ENCODE results near the gene NLK.
"Not testable (repeated sequence)": the region's sequence is repeated elsewhere in the genome, so short reads cannot be mapped to it uniquely, and the experiment has no call there.

Gene NLK

DNA sequence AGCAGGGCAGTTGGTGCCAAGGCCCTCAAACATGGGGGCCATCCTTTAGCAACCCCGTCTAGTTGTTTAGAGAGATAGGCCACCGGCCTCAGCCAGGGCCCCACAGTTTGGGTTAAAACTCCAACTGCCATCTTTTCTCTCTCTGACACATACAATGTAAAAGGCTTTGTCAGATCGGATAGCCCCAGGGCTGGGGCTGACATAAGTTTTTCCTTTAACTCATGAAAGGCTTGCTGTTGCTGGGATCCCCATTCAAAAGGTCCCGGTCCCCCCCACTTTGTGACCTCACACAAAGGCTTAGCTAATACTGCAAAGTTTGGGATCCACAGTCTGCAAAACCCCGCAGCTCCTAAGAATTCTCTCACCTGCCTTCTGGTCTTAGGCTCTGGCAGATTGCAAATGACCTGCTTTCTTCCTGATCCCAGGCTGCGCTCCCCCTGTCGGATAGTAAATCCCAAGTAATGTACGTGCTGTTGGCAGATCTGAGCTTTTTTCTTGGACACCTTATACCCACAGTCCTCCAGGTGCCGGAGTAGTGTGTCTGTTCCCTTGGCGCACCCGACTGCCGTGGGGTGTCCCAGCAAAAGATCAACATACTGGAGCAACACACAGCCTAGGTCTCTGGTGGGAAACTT lies 192.7 kb downstream of the NLK start:
- H2AK5ac ChIP-seq (ENCODE audit: low read depth, low read length); H3K27ac ChIP-seq (replicated peaks; ENCODE audit: low read length); H3K23ac ChIP-seq (ENCODE audit: low read depth, low read length, poor library complexity); H3K79me1 ChIP-seq (ENCODE audit: low read depth, low read length); H3K4me3 ChIP-seq (ENCODE audit: low read length in 2 of 2); H3K14ac ChIP-seq (ENCODE audit: low read length); DNase-seq (ENCODE audit: low spot score); H2AFZ ChIP-seq (ENCODE audit: low read length); H2BK12ac ChIP-seq (ENCODE audit: low read length); H2BK120ac ChIP-seq (ENCODE audit: low read depth, low read length); H3K9me3 ChIP-seq (replicated peaks in 1 of 2; ENCODE audit: control insufficient read depth in 2 of 2, insufficient read depth in 1 of 2, low read depth in 1 of 2, low read length in 2 of 2); H4K8ac ChIP-seq (ENCODE audit: low read depth, low read length); H3K36me3 ChIP-seq (replicated peaks in 1 of 2; ENCODE audit: control insufficient read depth in 2 of 2, insufficient read depth in 2 of 2, low read length in 2 of 2); H3K18ac ChIP-seq (ENCODE audit: low read length); H2BK15ac ChIP-seq (ENCODE audit: low read length); H4K91ac ChIP-seq (ENCODE audit: low read depth, low read length, poor library complexity); H3K4me2 ChIP-seq (ENCODE audit: insufficient read depth, low read length, poor library complexity, severe bottlenecking); H3K4ac ChIP-seq (ENCODE audit: low read length); H3K9ac ChIP-seq (ENCODE audit: low read depth, low read length, poor library complexity); H3K4me1 ChIP-seq (ENCODE audit: control insufficient read depth in 2 of 2, insufficient read depth in 1 of 2, low read depth in 1 of 2, low read length in 2 of 2); H2BK5ac ChIP-seq (ENCODE audit: low read length): not testable (repeated sequence)
- no CpG with 5 or more reads among the region's 12 CpGs for WGBS, 2 donors (ENCODE audit: extremely low coverage in 2 of 2, insufficient read length in 2 of 2, insufficient replicate concordance in 1 of 2)
- peaks cover 0 to 12% (median 0%) of the 10 kb centered on the region in 3 experiments for H3K27me3 ChIP-seq (ENCODE audit: control insufficient read depth in 3 of 3, insufficient read depth in 3 of 3, low read depth in 1 of 3, low read length in 3 of 3)

DNA sequence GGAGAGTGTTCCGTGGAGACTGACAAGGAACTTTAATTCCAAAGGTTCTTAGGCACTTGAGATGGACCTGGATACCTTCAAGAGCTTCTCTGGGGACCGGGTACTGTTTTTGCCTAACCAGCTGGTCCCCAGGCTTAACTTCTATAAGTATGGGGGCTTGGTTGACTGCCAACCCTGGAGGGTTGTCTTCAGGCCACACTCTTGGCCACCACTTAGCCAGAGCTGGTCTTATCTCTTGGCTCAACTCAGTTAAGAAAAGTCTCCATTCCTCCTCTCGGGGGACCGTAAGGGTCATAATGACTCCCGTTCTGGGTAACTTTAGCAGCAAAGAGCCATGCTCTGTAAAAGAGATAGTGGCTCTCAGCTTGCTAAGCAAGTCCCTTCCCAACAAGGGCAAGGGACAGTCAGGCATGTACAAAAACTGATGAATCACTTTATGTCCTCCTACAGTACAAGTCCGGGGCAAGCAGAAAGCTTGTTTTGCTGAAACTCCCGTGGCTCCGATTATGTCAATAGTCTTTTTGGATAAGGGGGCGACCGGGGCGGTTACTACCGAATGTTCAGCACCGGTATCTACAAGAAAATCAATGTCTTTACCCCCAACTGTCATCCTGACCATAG lies 193.7 kb downstream of the NLK start:
- not testable (repeated sequence) for H3K79me1 ChIP-seq (ENCODE audit: low read depth, low read length); H3K18ac ChIP-seq (ENCODE audit: low read length); H3K4me1 ChIP-seq (ENCODE audit: control insufficient read depth in 2 of 2, insufficient read depth in 1 of 2, low read depth in 1 of 2, low read length in 2 of 2); H4K91ac ChIP-seq (ENCODE audit: low read depth, low read length, poor library complexity); H3K4ac ChIP-seq (ENCODE audit: low read length); H3K4me3 ChIP-seq (ENCODE audit: low read length in 2 of 2); H2BK120ac ChIP-seq (ENCODE audit: low read depth, low read length); H2BK5ac ChIP-seq (ENCODE audit: low read length); H3K9me3 ChIP-seq (replicated peaks in 1 of 2; ENCODE audit: control insufficient read depth in 2 of 2, insufficient read depth in 1 of 2, low read depth in 1 of 2, low read length in 2 of 2); H3K14ac ChIP-seq (ENCODE audit: low read length); H3K9ac ChIP-seq (ENCODE audit: low read depth, low read length, poor library complexity); H4K8ac ChIP-seq (ENCODE audit: low read depth, low read length); H2BK12ac ChIP-seq (ENCODE audit: low read length); DNase-seq (ENCODE audit: low spot score); H3K36me3 ChIP-seq (replicated peaks in 1 of 2; ENCODE audit: control insufficient read depth in 2 of 2, insufficient read depth in 2 of 2, low read length in 2 of 2); H2BK15ac ChIP-seq (ENCODE audit: low read length); H3K4me2 ChIP-seq (ENCODE audit: insufficient read depth, low read length, poor library complexity, severe bottlenecking); H2AFZ ChIP-seq (ENCODE audit: low read length); H3K27ac ChIP-seq (replicated peaks; ENCODE audit: low read length); H2AK5ac ChIP-seq (ENCODE audit: low read depth, low read length); H3K23ac ChIP-seq (ENCODE audit: low read depth, low read length, poor library complexity)
- WGBS, 2 donors (ENCODE audit: extremely low coverage in 2 of 2, insufficient read length in 2 of 2, insufficient replicate concordance in 1 of 2), result no CpG with 5 or more reads among the region's 13 CpGs
- H3K27me3 ChIP-seq (ENCODE audit: control insufficient read depth in 3 of 3, insufficient read depth in 3 of 3, low read depth in 1 of 3, low read length in 3 of 3), result peaks cover 0 to 19% (median 0%) of the 10 kb centered on the region in 3 experiments

DNA sequence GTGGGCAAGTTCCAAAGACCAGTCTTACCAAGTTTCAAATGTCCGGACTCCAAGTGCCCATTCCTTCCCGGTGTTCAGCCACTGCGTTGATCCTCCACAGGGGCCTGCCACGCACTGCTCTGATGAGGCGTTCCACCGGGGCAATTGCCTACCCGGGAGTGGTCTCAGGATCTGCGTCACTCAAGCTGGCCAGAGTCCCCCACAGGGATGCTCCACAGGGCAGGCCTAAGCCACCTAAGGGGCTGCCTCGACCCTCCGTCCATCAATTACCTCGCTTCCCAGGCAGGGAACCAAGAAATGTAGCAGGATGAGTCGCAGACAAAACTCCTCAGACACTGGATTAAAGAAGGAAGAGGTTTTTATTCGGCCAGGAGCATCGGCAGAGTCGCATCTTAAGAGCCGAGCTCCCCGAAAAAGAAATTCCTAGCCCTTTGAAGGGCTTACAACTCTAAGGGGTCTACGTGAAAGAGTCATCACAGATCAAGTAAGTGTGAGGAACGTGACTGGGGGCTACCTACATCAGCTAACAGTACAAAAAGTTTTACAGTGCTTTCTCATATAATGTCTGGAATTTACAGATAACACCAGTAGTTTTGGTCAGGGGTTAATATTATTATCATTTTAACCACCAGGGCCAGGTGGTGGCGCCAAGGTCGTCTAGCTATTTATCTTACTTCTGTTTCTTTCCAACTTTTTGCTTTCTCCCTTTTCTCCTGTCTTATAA lies 196.2 kb downstream of the NLK start:
- H3K79me1 ChIP-seq (ENCODE audit: low read depth, low read length); H2BK12ac ChIP-seq (ENCODE audit: low read length); H3K14ac ChIP-seq (ENCODE audit: low read length); H2BK5ac ChIP-seq (ENCODE audit: low read length); H3K9me3 ChIP-seq (replicated peaks in 1 of 2; ENCODE audit: control insufficient read depth in 2 of 2, insufficient read depth in 1 of 2, low read depth in 1 of 2, low read length in 2 of 2); H2BK120ac ChIP-seq (ENCODE audit: low read depth, low read length); H3K23ac ChIP-seq (ENCODE audit: low read depth, low read length, poor library complexity); H3K27ac ChIP-seq (replicated peaks; ENCODE audit: low read length); H3K4me1 ChIP-seq (ENCODE audit: control insufficient read depth in 2 of 2, insufficient read depth in 1 of 2, low read depth in 1 of 2, low read length in 2 of 2); H3K36me3 ChIP-seq (replicated peaks in 1 of 2; ENCODE audit: control insufficient read depth in 2 of 2, insufficient read depth in 2 of 2, low read length in 2 of 2); H4K8ac ChIP-seq (ENCODE audit: low read depth, low read length); H2AFZ ChIP-seq (ENCODE audit: low read length); H3K9ac ChIP-seq (ENCODE audit: low read depth, low read length, poor library complexity); H3K4me3 ChIP-seq (ENCODE audit: low read length in 2 of 2); H2BK15ac ChIP-seq (ENCODE audit: low read length); H3K4ac ChIP-seq (ENCODE audit: low read length); DNase-seq (ENCODE audit: low spot score); H2AK5ac ChIP-seq (ENCODE audit: low read depth, low read length); H3K4me2 ChIP-seq (ENCODE audit: insufficient read depth, low read length, poor library complexity, severe bottlenecking); H3K18ac ChIP-seq (ENCODE audit: low read length); H4K91ac ChIP-seq (ENCODE audit: low read depth, low read length, poor library complexity): not testable (repeated sequence)
- peaks cover 0 to 16% (median 0%) of the 10 kb centered on the region in 3 experiments for H3K27me3 ChIP-seq (ENCODE audit: control insufficient read depth in 3 of 3, insufficient read depth in 3 of 3, low read depth in 1 of 3, low read length in 3 of 3)
- no CpG with 5 or more reads among the region's 21 CpGs for WGBS, 2 donors (ENCODE audit: extremely low coverage in 2 of 2, insufficient read length in 2 of 2, insufficient replicate concordance in 1 of 2)

DNA sequence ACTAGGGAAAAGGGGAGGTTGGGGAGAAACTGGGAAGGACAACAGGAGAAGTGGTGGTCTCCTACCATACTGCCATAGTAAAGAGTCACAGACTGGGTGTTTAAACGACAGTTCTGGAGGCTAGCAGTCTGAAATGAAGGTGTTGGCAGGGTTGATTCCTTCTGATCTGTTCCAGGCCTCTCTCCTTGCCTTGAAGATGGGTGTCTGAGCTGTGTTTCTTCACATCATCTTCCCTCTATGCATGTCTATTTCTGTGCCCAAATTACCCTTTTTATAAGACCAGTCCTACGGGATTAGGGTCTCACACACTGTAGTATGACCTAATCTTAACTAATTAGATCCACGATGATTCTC lies 196.8 kb downstream of the NLK start:
- no peak overlapping the region for H2BK15ac ChIP-seq (ENCODE audit: low read length)
- H3K18ac ChIP-seq (ENCODE audit: low read length), result no peak overlapping the region
- peaks cover 0 to 12% (median 0%) of the 10 kb centered on the region in 3 experiments for H3K27me3 ChIP-seq (ENCODE audit: control insufficient read depth in 3 of 3, insufficient read depth in 3 of 3, low read depth in 1 of 3, low read length in 3 of 3)
- H3K4me3 ChIP-seq (ENCODE audit: low read length in 2 of 2), result no peak overlapping the region
- H4K8ac ChIP-seq (ENCODE audit: low read depth, low read length), result no peak overlapping the region
- H3K9me3 ChIP-seq (replicated peaks in 1 of 2; ENCODE audit: control insufficient read depth in 2 of 2, insufficient read depth in 1 of 2, low read depth in 1 of 2, low read length in 2 of 2), result no peaks in the 10 kb centered on the region
- no peak overlapping the region for H2BK120ac ChIP-seq (ENCODE audit: low read depth, low read length)
- no peak overlapping the region for H4K91ac ChIP-seq (ENCODE audit: low read depth, low read length, poor library complexity)
- H3K79me1 ChIP-seq (ENCODE audit: low read depth, low read length), result no peaks in the 10 kb centered on the region
- H3K4me2 ChIP-seq (ENCODE audit: insufficient read depth, low read length, poor library complexity, severe bottlenecking), result no peak overlapping the region
- DNase-seq (ENCODE audit: low spot score), result no peak
- no peak overlapping the region for H2BK12ac ChIP-seq (ENCODE audit: low read length)
- H2AFZ ChIP-seq (ENCODE audit: low read length), result no peak overlapping the region
- no peak overlapping the region for H3K9ac ChIP-seq (ENCODE audit: low read depth, low read length, poor library complexity)
- H3K4ac ChIP-seq (ENCODE audit: low read length), result no peak overlapping the region
- H3K23ac ChIP-seq (ENCODE audit: low read depth, low read length, poor library complexity), result no peak overlapping the region
- WGBS, 2 donors (ENCODE audit: extremely low coverage in 2 of 2, insufficient read length in 2 of 2, insufficient replicate concordance in 1 of 2), result no CpG with 5 or more reads among the region's 3 CpGs
- H2BK5ac ChIP-seq (ENCODE audit: low read length), result no peak overlapping the region
- no peaks in the 10 kb centered on the region for H3K36me3 ChIP-seq (replicated peaks in 1 of 2; ENCODE audit: control insufficient read depth in 2 of 2, insufficient read depth in 2 of 2, low read length in 2 of 2)
- no peak overlapping the region for H3K27ac ChIP-seq (replicated peaks; ENCODE audit: low read length)
- no peak overlapping the region for H3K14ac ChIP-seq (ENCODE audit: low read length)
- no peaks in the 10 kb centered on the region for H3K4me1 ChIP-seq (ENCODE audit: control insufficient read depth in 2 of 2, insufficient read depth in 1 of 2, low read depth in 1 of 2, low read length in 2 of 2)
- no peak overlapping the region for H2AK5ac ChIP-seq (ENCODE audit: low read depth, low read length)
